ENCODE data around the gene GYPB. TPM values are rescaled to one million over a fixed set of nuclear protein-coding genes. Genes with fewer than 3 reads are reported as not detected.
"Not testable (repeated sequence)": the region's sequence is repeated elsewhere in the genome, so short reads cannot be mapped to it uniquely, and the experiment has no call there.

Gene GYPB
- total and polyA plus RNA-seq, 9 of the 15 experiments (the other 6 are each of a cell fraction or from before 2014, with no cell fraction given) = 16.9 to 205 (median 65.8) TPM

DNA sequence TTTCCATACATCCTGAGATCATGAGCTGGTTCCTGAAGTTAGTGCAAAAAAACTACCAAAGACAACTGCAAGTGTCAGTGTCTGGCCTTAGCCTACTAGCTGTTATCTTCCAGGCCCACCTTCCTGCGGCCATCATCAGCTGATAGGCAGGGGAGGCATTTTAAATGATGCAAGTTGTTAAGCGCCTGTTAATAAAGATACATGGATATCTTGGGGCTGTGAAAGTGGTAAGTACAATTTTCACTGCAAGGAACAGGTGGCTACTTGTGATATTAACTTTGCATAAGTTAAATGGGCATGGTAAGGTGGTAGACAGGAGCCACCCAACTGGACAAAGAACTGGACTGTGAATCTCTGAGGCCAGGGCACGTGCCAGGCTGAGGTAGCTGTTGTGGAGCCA lies at the start of gene GYPB (continued):
- TF ChIP-seq TAF9B (IDR thresholded peaks at IDR 0.05; ENCODE audit: partially characterized antibody) = peak; percentile 67
- peak; percentile 93 for TF ChIP-seq SMAD4 (CRISPR knock-in tag; conservative IDR thresholded peaks at IDR 0.05)
- TF ChIP-seq MTA3 (IDR thresholded peaks at IDR 0.05; ENCODE audit: borderline replicate concordance) = peak; percentile 36; the same call in 1 of the 2 replicates
- TF ChIP-seq, protein P1, sequence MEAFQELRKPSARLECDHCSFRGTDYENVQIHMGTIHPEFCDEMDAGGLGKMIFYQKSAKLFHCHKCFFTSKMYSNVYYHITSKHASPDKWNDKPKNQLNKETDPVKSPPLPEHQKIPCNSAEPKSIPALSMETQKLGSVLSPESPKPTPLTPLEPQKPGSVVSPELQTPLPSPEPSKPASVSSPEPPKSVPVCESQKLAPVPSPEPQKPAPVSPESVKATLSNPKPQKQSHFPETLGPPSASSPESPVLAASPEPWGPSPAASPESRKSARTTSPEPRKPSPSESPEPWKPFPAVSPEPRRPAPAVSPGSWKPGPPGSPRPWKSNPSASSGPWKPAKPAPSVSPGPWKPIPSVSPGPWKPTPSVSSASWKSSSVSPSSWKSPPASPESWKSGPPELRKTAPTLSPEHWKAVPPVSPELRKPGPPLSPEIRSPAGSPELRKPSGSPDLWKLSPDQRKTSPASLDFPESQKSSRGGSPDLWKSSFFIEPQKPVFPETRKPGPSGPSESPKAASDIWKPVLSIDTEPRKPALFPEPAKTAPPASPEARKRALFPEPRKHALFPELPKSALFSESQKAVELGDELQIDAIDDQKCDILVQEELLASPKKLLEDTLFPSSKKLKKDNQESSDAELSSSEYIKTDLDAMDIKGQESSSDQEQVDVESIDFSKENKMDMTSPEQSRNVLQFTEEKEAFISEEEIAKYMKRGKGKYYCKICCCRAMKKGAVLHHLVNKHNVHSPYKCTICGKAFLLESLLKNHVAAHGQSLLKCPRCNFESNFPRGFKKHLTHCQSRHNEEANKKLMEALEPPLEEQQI (IDR thresholded peaks at IDR 0.05) = peak; percentile 94
- peak; percentile 86 for TF ChIP-seq EP300 (IDR thresholded peaks at IDR 0.05; ENCODE audit: low read length)
- TF ChIP-seq SMARCC2 (IDR thresholded peaks at IDR 0.05; ENCODE audit: low read depth) = peak; percentile 82; the same call in 1 of the 2 replicates
- peak; percentile 72 for TF ChIP-seq CCNT2 (IDR thresholded peaks at IDR 0.05; ENCODE audit: borderline replicate concordance, extremely low read depth, insufficient read length, low read depth, low read length)
- peak in 1 of 3 experiments; percentile 10 for TF ChIP-seq YY1 (IDR thresholded peaks at IDR 0.05; ENCODE audit: borderline replicate concordance in 1 of 3, control insufficient read depth in 1 of 3, extremely low read depth in 1 of 3, insufficient read depth in 3 of 3, insufficient read length in 1 of 3, insufficient replicate concordance in 2 of 3, low read depth in 1 of 3, low read length in 2 of 3)

DNA sequence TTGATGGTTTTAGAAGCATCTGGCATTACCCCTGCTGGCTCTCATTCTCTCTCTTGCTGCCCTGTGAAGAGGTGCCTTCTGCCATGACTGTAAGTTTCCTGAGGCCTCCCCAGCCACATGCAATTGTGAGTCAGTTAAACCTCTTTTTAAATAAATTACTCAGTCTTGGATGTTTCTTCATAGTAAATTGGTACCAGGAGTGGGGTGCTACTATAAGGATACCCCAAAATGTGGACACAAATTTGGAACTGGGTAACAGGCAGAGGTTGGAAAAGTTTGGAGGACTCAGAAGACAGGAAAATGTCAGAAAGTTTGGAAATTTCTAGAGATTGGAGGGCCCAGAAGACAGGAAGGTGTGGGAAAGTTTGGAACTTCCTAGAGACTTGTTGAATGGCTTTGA lies 42.4 kb upstream of the GYPB start:
- H3K9ac ChIP-seq (ENCODE audit: insufficient read depth in 1 of 2, low read depth in 2 of 2, low read length in 2 of 2); POLR2A ChIA-PET; H3K27me3 ChIP-seq (ENCODE audit: control insufficient read depth in 2 of 2, insufficient read depth in 2 of 2, low read length in 2 of 2); CTCF ChIA-PET (ENCODE audit: low intra/inter-chr PET ratio); H4K20me1 ChIP-seq (replicated peaks; ENCODE audit: control insufficient read depth, insufficient read depth, low read length); H3K4me1 ChIP-seq (replicated peaks in 1 of 2; ENCODE audit: control insufficient read depth in 2 of 2, insufficient read depth in 2 of 2, low read length in 2 of 2); H3K9me3 ChIP-seq (replicated peaks; ENCODE audit: control insufficient read depth, insufficient read depth, low read depth, low read length); H3K27ac ChIP-seq (ENCODE audit: extremely low read depth, low read depth, low read length); H3K36me3 ChIP-seq (ENCODE audit: control insufficient read depth, insufficient read depth, low read length); ATAC-seq; intact Hi-C loops (cut with micrococcal nuclease); DNase-seq (ENCODE audit: extremely low read depth in 1 of 4, low spot score in 3 of 4); FAIRE-seq; H3K4me2 ChIP-seq (ENCODE audit: insufficient read depth, low read length); H3K4me3 ChIP-seq; in situ Hi-C loops (cut with MboI); H2AFZ ChIP-seq (ENCODE audit: low read depth, low read length); H3K79me2 ChIP-seq (ENCODE audit: control insufficient read depth, insufficient read depth, low read length); BruUV-seq (replicated peaks); H3K9me1 ChIP-seq (ENCODE audit: control insufficient read depth, insufficient read depth, low read length): not testable (repeated sequence)
- peak; percentile 83 for TF ChIP-seq TRIM28 (IDR thresholded peaks at IDR 0.05)
- TF ChIP-seq ZNF707 (CRISPR knock-in tag; conservative IDR thresholded peaks at IDR 0.05) = peak; percentile 97
- TF ChIP-seq, protein P2, sequence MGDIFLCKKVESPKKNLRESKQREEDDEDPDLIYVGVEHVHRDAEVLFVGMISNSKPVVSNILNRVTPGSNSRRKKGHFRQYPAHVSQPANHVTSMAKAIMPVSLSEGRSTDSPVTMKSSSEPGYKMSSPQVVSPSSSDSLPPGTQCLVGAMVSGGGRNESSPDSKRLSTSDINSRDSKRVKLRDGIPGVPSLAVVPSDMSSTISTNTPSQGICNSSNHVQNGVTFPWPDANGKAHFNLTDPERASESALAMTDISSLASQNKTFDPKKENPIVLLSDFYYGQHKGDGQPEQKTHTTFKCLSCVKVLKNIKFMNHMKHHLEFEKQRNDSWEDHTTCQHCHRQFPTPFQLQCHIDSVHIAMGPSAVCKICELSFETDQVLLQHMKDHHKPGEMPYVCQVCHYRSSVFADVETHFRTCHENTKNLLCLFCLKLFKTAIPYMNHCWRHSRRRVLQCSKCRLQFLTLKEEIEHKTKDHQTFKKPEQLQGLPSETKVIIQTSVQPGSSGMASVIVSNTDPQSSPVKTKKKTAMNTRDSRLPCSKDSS (IDR thresholded peaks at IDR 0.05; ENCODE audit: low read depth, partially characterized antibody) = peak; percentile 39
- TF ChIP-seq CBX3 (IDR thresholded peaks at IDR 0.05; ENCODE audit: borderline replicate concordance in 1 of 2, low read length in 2 of 2) = peak in 1 of 2 experiments; percentile 62; a peak in 1 of 3 replicates
